HG03097 (cell line): ENCODE measurements around the gene SFXN1.

Source experiments
- ATAC-seq: cut with Tn5 transposase; IDR thresholded peaks from one replicate; pipeline ENCODE4 v1.9.1; 2021; ENCODE audit not compliant: unreplicated experiment, low FRiP score

Gene SFXN1

GRCh38 chr5:175535796-175536195 lies 57.4 kb downstream of the SFXN1 start:
- no peak for ATAC-seq

DNA sequence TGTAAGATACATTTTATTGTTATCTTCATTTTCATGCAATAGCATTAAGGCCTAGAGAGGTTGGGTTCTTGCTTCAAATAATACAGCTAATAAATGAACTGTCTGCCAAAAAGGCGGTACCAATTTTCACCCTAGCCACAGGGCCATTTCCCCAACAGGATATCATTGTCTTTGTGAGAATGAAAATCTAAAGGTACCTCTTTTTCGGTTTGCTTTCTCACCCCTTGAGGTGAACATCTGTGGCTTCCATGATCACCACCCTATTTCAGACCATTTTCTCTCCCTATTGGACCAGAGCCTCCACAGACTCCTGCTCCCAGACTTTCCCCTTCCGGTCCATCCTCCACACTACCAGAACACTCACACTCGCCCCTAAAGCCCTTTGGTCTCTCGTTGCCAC lies 60.2 kb downstream of the SFXN1 start:
- ATAC-seq: no peak

DNA sequence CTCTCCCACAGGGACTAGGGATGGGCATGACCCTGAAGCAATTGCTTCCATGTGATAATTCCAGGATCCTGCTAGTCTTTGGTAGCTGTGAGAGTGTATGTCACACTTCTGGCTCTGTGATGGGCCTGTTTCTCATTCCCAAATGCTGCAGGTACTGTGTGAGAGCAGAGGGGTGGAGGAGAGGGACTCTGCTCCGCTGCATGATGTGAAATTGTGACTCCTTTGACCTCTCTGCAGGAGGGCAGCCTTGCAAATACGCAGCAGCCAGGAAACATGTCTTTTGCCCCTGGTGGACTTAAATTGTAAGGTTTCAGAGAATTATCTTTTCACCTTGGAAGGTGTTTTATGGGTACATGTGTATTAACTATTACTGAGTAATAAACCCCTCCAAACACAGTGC lies 61.6 kb downstream of the SFXN1 start:
- ATAC-seq: no peak

DNA sequence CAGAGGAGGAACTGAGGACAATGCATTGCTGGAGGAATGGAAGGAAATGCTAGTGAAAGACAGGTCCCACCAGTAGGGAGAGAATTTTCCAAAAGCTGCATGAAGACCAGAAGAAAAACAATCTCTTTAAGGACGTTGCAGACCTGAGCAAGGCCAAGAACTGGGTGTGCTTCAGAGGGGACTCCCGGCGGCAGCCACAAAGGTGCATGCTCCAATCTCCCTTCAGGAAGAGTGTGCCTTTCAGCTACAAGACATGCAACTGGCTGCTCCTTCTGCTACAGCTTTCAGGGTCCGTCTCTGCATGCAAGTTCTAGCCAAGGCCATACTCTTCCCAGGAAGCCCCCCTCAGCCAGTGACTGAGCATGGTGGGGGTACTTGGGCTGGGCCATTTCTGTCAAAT lies 62.9 kb downstream of the SFXN1 start:
- ATAC-seq: no peak

- no peak for ATAC-seq
Measured at GRCh38 chr5:175542232-175542965, 64.0 kb downstream of the SFXN1 start.

GRCh38 chr5:175542966-175543235 lies 64.5 kb downstream of the SFXN1 start:
- ATAC-seq: no peak

DNA sequence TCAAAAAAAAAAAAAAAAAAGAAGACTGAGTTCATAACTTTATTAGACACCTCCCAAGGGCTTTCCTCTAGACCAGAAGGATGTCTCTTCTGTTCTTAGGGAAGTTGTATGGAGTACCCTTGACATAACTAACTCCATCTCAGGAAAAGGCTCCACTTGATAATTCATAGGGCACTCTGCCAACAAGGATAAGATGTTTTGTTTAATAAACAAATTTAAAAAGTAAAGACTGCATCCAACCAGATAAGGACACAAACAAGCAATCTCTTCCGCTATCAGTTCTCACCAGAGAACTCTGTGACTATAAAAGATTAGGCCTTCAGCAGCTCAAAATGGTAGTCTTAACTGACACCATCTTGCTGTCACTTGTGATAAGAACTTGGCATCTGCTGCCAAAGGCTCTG lies 65.8 kb downstream of the SFXN1 start:
- ATAC-seq: no peak

GRCh38 chr5:175544586-175544985 lies 66.2 kb downstream of the SFXN1 start:
- ATAC-seq: no peak

- no peak for ATAC-seq
Measured at GRCh38 chr5:175547842-175548241, 69.5 kb downstream of the SFXN1 start.

DNA sequence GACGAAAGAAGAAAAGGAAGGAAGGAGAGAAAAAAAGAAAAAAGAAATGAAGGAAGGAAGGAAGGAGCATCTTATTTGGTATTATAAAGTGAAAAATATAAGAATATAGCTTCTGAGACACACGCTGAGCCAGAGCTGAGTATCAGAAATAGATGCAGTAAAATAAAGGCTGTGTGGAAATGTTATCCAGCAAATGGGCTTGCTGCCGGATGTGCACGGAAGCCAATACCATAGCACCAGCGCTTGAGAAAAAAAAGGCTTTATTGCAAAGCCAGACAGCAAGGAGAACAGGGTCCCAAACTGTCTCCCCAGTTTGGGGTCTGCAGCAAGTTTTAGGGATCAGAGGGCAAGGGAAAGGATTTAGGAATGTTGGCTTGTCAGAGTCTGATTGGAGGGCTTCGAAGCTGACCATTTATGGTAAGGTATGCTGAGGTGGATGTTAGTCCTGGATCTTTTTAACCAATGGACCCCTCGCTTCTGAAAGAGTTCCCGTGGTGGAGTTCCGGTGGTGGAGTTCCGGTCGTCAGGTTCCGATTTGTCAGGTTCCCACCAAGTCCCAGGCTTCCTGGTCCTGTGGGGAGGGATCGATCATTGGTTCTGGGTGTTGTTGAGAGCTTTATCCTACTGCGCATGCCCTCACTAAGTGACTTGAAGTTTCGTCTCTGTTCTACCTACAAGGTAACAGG lies 70.4 kb downstream of the SFXN1 start:
- no peak for ATAC-seq

GRCh38 chr5:175550055-175550805 lies 71.9 kb downstream of the SFXN1 start:
- no peak for ATAC-seq

- ATAC-seq: no peak
Measured at GRCh38 chr5:175551266-175551665, 72.9 kb downstream of the SFXN1 start.

GRCh38 chr5:175554296-175554695 lies 75.9 kb downstream of the SFXN1 start:
- no peak for ATAC-seq

- ATAC-seq: no peak
Measured at GRCh38 chr5:175555168-175555785, 76.9 kb downstream of the SFXN1 start.

- no peak for ATAC-seq
Measured at GRCh38 chr5:175556794-175557193, 78.4 kb downstream of the SFXN1 start.

DNA sequence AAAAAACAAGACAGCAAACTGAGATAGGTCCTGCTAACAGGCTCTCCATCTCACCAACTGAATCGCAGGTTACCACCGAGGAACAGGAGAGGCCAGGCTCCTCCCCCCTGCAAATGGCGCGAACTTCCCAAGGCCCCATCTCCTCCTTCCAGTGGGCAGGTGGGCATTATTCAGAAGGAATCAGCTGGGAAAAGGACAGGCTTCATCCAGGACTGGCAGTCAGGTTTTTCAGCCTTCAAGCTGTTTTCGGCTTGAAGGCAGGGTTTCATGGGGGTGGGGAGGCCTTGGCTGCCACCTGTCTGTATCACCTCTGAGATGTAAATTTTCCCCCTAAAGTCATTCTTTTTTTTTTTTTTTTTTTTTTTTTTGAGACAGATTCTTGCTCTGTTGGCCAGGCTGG lies 79.4 kb downstream of the SFXN1 start:
- no peak for ATAC-seq

GRCh38 chr5:175558801-175559480 lies 80.6 kb downstream of the SFXN1 start:
- ATAC-seq: no peak

GRCh38 chr5:175560011-175560410 lies 81.7 kb downstream of the SFXN1 start:
- ATAC-seq: no peak

GRCh38 chr5:175561085-175561484 lies 82.7 kb downstream of the SFXN1 start:
- ATAC-seq: no peak

DNA sequence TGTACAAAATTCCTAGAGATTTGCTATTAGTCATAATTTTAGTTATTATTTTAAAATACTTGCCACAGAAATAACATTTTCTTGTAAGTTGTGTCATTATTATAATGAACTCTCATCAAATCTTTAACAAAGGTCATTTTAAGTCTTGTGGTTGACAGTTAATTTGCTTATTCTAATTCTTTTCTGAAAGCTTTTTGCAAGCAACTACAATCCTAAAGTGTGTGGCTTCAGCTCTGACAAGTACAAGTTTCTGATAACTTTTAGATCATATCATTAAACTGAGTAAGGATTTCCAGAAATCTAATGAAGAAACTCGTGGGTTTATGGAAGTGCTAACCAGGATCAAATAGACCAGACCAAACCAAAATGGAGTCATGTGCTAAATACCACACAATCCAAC lies 86.4 kb downstream of the SFXN1 start:
- ATAC-seq: no peak

- ATAC-seq: no peak
Measured at GRCh38 chr5:175566697-175567096, 88.3 kb downstream of the SFXN1 start.
